ENCODE measurements around the gene CXCL12. TPM values are rescaled to one million over a fixed set of nuclear protein-coding genes. Genes with fewer than 3 reads are reported as not detected.
A peak's percentile ranks its signal among the peaks of the same experiment; 100 is the strongest.

CXCL12 gene
- total RNA-seq, 4 donors from 2014 or later = 6.7 to 65.2 (median 13.9) TPM

GRCh38 chr10:44353721-44354120, 31.2 kb downstream of the CXCL12 start:
- no peak for DNase-seq
- no peaks in the 10 kb centered on the region for H3K9me3 ChIP-seq
- no peak overlapping the region for H3K4me3 ChIP-seq
- no peaks in the 10 kb centered on the region for H3K27me3 ChIP-seq
- no peaks in the 10 kb centered on the region for H3K4me1 ChIP-seq
- H3K27ac ChIP-seq = no peak overlapping the region
- no peak for TF ChIP-seq CTCF (IDR thresholded peaks at IDR 0.05)
- TF ChIP-seq POLR2A (IDR thresholded peaks at IDR 0.05) = no peak
- no peaks in the 10 kb centered on the region for H3K36me3 ChIP-seq

GRCh38 chr10:44353128-44353390, 31.8 kb downstream of the CXCL12 start:
- Histone ChIP-seq H3K4me3 (no peak overlapping the region), H3K36me3 (no peaks in the 10 kb centered on the region), H3K9me3 (no peaks in the 10 kb centered on the region), H3K4me1 (no peaks in the 10 kb centered on the region), H3K27me3 (no peaks in the 10 kb centered on the region), H3K27ac (no peak overlapping the region)
- DNase-seq = no peak
- TF ChIP-seq CTCF (IDR thresholded peaks at IDR 0.05) = no peak

GRCh38 chr10:44352316-44353127, 32.4 kb downstream of the CXCL12 start:
- no peak overlapping the region for H3K4me3 ChIP-seq
- H3K36me3 ChIP-seq = no peaks in the 10 kb centered on the region
- TF ChIP-seq CTCF (IDR thresholded peaks at IDR 0.05) (no peak), POLR2A (IDR thresholded peaks at IDR 0.05) (no peak)
- no peaks in the 10 kb centered on the region for H3K9me3 ChIP-seq
- H3K27ac ChIP-seq = no peak overlapping the region
- DNase-seq = peak in 1 of 3 donors; percentile 51
- H3K4me1 ChIP-seq = no peaks in the 10 kb centered on the region
- H3K27me3 ChIP-seq = no peaks in the 10 kb centered on the region

- Histone ChIP-seq H3K27ac (no peak overlapping the region), H3K36me3 (no peaks in the 10 kb centered on the region), H3K4me1 (no peaks in the 10 kb centered on the region), H3K4me3 (no peak overlapping the region), H3K9me3 (no peaks in the 10 kb centered on the region), H3K27me3 (no peaks in the 10 kb centered on the region)
- DNase-seq = peak in 1 of 3 donors; percentile 19
- TF ChIP-seq POLR2A (IDR thresholded peaks at IDR 0.05) (no peak), CTCF (IDR thresholded peaks at IDR 0.05) (no peak)
Measured at GRCh38 chr10:44348496-44348895, 36.4 kb downstream of the CXCL12 start.

GRCh38 chr10:44347609-44348400, 37.1 kb downstream of the CXCL12 start:
- Histone ChIP-seq H3K9me3 (no peaks in the 10 kb centered on the region), H3K36me3 (no peaks in the 10 kb centered on the region), H3K4me1 (no peaks in the 10 kb centered on the region), H3K27me3 (no peaks in the 10 kb centered on the region), H3K27ac (no peak overlapping the region), H3K4me3 (no peak overlapping the region)
- TF ChIP-seq CTCF (IDR thresholded peaks at IDR 0.05) (no peak), POLR2A (IDR thresholded peaks at IDR 0.05) (no peak)
- peak in 1 of 3 donors; percentile 24 for DNase-seq
